RWPE2 (cell line): ENCODE measurements around the gene FUS.
"Not testable (repeated sequence)": the region's sequence is repeated elsewhere in the genome, so short reads cannot be mapped to it uniquely, and the experiment has no call there.

Experiments
- ATAC-seq: fragments of 200-7000 bp; cut with Tn5 transposase; 3 replicates; pipeline ENCODE4 v1.9.1; 2021; ENCODE audit warnings: low read depth
- DNase-seq: peaks from one replicate; pipeline ENCODE4 v3.0.0-alpha.2; 2020; ENCODE audit warnings: low spot score
- H3K27ac ChIP-seq: fragments of 450-650 bp; 2 replicates; pipeline ENCODE4 v1.5.1; 2017; ENCODE audit warnings: mild to moderate bottlenecking; ENCODE audit not compliant: poor library complexity, severe bottlenecking
- H3K27me3 ChIP-seq: fragments of 250-450 bp; sonication (Bioruptor Pico); 2 replicates; pipeline ENCODE4 v1.5.1; 2021; ENCODE audit warnings: mild to moderate bottlenecking, moderate library complexity; ENCODE audit not compliant: insufficient read depth, poor library complexity, severe bottlenecking
- H3K36me3 ChIP-seq: fragments of 250-450 bp; sonication (Bioruptor Pico); 2 replicates; pipeline ENCODE4 v1.5.1; 2020; ENCODE audit warnings: low read depth, mild to moderate bottlenecking, moderate library complexity
- H3K4me1 ChIP-seq: fragments of 250-450 bp; sonication (Bioruptor Pico); 2 replicates; pipeline ENCODE4 v1.5.1; 2021; ENCODE audit warnings: mild to moderate bottlenecking, moderate library complexity; ENCODE audit not compliant: insufficient read depth, poor library complexity, severe bottlenecking
- H3K4me3 ChIP-seq: fragments of 250-450 bp; sonication (Bioruptor Pico); 2 replicates; pipeline ENCODE4 v1.5.1; 2021; ENCODE audit warnings: mild to moderate bottlenecking, moderate library complexity; ENCODE audit not compliant: severe bottlenecking
- H3K9me3 ChIP-seq: fragments of 250-450 bp; sonication (Bioruptor Pico); 2 replicates; pipeline ENCODE4 v1.5.1; 2021; ENCODE audit warnings: mild to moderate bottlenecking, moderate library complexity; ENCODE audit not compliant: severe bottlenecking
- TF ChIP-seq, protein P1 (sequence below): fragments of 450-650 bp; IDR thresholded peaks from one replicate; pipeline ENCODE4 v1.5.1; 2017; ENCODE audit warnings: mild to moderate bottlenecking, moderate library complexity; ENCODE audit not compliant: poor library complexity, severe bottlenecking

FUS gene

DNA sequence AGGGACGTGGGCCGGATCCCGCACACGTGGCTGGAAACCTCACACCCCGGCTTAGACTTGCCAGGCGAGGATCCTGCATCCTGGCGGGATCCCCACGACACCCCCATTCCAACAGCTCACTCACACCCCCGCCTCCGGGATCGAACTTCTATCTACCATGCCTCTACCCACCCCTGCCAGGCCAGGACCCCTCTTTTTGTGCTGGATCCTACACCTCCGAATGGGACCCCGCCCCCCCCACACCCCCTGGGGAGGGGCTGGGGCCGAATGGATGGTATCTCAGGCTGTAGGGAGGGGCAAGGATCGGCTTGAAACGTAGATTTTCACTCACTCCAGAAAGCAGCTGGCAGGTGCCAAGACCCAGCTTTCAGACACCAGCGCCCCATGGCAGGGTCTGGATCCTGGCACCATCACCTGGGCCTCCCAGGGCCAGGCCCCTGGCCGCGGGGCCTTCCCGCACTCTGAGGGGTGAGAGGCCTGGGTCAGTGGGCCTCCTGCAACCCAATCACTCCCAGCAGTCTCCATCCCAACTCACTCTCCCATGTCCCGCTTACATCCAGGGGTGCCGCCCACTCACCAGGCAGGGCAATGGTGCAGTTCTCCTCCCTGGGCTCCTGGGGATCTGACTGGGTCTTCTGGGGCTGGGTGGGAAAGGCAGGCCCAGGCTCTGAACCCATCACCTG is 36.8 kb upstream of the FUS start:
- Histone ChIP-seq H3K4me3 (peak overlapping the region; percentile 27), H3K27ac (peak overlapping the region; percentile 84), H3K36me3 (no peaks in the 10 kb centered on the region), H3K9me3 (no peaks in the 10 kb centered on the region), H3K27me3 (no peaks in the 10 kb centered on the region), H3K4me1 (peaks cover 23% of the 10 kb centered on the region)
- DNase-seq, result no peak
- TF ChIP-seq, protein P1, sequence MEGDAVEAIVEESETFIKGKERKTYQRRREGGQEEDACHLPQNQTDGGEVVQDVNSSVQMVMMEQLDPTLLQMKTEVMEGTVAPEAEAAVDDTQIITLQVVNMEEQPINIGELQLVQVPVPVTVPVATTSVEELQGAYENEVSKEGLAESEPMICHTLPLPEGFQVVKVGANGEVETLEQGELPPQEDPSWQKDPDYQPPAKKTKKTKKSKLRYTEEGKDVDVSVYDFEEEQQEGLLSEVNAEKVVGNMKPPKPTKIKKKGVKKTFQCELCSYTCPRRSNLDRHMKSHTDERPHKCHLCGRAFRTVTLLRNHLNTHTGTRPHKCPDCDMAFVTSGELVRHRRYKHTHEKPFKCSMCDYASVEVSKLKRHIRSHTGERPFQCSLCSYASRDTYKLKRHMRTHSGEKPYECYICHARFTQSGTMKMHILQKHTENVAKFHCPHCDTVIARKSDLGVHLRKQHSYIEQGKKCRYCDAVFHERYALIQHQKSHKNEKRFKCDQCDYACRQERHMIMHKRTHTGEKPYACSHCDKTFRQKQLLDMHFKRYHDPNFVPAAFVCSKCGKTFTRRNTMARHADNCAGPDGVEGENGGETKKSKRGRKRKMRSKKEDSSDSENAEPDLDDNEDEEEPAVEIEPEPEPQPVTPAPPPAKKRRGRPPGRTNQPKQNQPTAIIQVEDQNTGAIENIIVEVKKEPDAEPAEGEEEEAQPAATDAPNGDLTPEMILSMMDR, result no peak
- ATAC-seq, result no peak

DNA sequence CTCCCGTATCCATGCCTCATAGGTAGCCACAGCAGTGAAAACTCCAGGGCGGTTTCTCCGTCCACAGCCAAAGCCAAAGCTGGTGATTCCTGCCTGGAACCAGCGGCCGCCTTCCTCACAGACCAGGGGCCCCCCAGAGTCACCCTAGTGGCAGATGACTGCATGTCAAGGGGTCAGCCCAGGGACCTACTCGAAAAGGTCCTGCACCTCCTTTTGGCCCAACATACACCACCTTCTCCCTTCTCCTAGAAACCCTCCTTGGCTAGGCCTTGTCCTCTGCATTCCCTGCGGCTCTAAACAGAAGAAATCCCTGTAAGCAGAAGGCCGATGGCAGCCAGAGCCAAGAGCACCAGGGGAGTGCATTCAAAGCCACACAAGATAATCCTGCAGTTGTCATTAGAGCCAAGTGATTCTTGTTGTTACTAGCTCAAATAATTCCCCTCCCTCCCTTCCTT is 36.2 kb upstream of the FUS start:
- TF ChIP-seq, protein P1, result no peak
- no peak for ATAC-seq
- DNase-seq, result no peak
- no peaks in the 10 kb centered on the region for H3K36me3 ChIP-seq
- no peaks in the 10 kb centered on the region for H3K27me3 ChIP-seq
- H3K9me3 ChIP-seq, result no peaks in the 10 kb centered on the region
- H3K27ac ChIP-seq, result no peak overlapping the region
- H3K4me1 ChIP-seq, result peaks cover 19% of the 10 kb centered on the region
- H3K4me3 ChIP-seq, result no peak overlapping the region

DNA sequence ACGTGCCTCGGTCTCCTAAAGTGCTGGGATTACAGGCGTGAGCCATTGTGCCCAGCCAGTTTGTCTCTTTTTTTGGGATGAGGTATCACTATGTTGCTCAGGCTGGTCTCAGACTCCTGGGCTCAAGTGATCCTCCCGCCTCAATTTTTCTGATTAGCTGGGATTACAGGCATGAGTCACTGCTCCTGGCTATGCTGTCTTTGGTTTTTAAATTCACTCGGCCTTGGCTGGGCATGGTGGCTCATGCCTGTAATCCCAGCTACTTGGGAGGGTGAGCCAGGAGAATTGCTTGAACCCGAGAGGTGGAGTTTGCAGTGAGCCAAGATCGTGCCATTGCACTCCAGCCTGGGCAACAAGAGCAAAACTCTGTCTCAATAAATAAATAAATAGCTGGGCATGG is 35.5 kb upstream of the FUS start:
- not testable (repeated sequence) for H3K36me3 ChIP-seq, H3K27ac ChIP-seq, H3K27me3 ChIP-seq, DNase-seq, H3K9me3 ChIP-seq, H3K4me3 ChIP-seq, ATAC-seq
- H3K4me1 ChIP-seq, result peaks cover 12% of the 10 kb centered on the region

DNA sequence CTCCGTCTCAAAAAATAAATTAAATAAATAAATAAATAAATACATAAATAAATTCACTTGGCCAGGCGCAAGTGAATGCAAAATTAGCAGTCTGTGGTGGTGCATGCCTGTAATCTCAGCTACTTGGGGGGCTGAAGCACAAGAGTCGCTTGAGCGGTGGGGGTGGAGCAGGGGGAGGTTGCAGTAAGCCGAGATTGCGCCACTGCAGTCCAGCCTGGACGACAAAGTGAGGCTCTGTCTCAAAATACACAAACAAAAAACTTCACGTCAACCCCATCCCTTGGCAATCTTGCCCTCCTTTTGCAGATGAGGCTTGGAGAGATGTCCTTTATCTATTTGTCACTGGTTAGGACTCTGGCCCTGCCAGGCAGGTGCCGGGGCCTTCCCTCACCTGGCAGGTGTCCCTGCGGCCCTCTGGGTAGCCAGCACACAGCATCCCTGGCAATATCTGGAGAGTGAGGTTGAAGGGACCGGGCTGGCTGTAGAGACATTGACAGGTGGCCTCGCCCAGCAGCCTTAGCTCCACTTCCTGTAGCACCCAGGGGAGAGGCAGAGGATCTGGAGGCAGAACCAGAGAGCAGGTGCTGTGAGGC is 34.4 kb upstream of the FUS start:
- Histone ChIP-seq H3K36me3 (no peaks in the 10 kb centered on the region), H3K27ac (no peak overlapping the region), H3K4me1 (peaks cover 11% of the 10 kb centered on the region), H3K27me3 (no peaks in the 10 kb centered on the region), H3K9me3 (no peaks in the 10 kb centered on the region), H3K4me3 (no peak overlapping the region)
- no peak for DNase-seq
- ATAC-seq, result no peak
- TF ChIP-seq, protein P1, result no peak

DNA sequence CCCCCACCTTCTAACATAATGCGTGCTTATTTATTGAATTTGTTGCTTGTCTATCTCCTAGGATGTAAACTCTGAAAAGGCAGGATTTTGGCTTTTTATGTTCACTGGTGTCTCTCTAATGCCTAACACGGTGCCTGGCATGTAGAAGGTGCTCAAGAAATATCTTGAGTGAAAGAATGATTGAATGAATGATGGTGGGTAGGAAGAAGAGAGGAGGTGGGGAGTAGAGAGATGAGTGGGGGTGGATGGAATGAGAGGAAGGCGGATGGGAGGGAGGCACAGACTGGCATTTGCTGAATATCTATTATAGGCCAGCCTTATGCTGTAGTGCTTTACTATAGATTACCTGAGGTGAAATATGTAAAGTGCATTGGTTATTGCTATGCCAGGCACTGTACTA is 32.4 kb upstream of the FUS start:
- ATAC-seq (no peak), DNase-seq (no peak)
- Histone ChIP-seq H3K4me3 (no peak overlapping the region), H3K9me3 (no peaks in the 10 kb centered on the region), H3K36me3 (no peaks in the 10 kb centered on the region), H3K27me3 (no peaks in the 10 kb centered on the region), H3K27ac (no peak overlapping the region), H3K4me1 (no peaks in the 10 kb centered on the region)
- TF ChIP-seq, protein P1, result no peak
